ENCODE data around the gene IL13RA1.

DNA sequence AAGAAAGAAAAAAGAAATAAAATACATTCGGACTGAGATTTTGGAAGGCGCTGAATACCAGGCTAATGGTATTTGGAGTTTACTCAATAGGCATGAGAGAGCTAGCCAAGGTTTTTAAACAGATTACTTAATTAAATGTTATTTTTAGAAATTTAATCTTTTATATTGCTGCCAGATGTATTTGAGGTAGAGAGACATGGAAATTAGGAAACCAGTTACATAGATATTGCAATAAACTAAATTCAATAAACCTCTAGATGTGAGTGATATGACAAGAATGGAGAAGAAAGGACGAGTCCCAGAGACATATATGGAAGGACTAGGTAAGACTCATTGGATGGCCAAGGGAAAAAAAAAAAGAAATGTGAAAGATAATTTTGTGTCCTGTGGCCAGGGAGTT lies 38.5 kb upstream of the IL13RA1 start:
- TF ChIP-seq, protein P1, sequence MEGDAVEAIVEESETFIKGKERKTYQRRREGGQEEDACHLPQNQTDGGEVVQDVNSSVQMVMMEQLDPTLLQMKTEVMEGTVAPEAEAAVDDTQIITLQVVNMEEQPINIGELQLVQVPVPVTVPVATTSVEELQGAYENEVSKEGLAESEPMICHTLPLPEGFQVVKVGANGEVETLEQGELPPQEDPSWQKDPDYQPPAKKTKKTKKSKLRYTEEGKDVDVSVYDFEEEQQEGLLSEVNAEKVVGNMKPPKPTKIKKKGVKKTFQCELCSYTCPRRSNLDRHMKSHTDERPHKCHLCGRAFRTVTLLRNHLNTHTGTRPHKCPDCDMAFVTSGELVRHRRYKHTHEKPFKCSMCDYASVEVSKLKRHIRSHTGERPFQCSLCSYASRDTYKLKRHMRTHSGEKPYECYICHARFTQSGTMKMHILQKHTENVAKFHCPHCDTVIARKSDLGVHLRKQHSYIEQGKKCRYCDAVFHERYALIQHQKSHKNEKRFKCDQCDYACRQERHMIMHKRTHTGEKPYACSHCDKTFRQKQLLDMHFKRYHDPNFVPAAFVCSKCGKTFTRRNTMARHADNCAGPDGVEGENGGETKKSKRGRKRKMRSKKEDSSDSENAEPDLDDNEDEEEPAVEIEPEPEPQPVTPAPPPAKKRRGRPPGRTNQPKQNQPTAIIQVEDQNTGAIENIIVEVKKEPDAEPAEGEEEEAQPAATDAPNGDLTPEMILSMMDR (IDR thresholded peaks at IDR 0.05): no peak
- TF ChIP-seq POLR2AphosphoS5 (IDR thresholded peaks at IDR 0.05) (no peak), POLR2A (IDR thresholded peaks at IDR 0.05) (no peak)
